ENCODE data around the gene TEX19.

DNA sequence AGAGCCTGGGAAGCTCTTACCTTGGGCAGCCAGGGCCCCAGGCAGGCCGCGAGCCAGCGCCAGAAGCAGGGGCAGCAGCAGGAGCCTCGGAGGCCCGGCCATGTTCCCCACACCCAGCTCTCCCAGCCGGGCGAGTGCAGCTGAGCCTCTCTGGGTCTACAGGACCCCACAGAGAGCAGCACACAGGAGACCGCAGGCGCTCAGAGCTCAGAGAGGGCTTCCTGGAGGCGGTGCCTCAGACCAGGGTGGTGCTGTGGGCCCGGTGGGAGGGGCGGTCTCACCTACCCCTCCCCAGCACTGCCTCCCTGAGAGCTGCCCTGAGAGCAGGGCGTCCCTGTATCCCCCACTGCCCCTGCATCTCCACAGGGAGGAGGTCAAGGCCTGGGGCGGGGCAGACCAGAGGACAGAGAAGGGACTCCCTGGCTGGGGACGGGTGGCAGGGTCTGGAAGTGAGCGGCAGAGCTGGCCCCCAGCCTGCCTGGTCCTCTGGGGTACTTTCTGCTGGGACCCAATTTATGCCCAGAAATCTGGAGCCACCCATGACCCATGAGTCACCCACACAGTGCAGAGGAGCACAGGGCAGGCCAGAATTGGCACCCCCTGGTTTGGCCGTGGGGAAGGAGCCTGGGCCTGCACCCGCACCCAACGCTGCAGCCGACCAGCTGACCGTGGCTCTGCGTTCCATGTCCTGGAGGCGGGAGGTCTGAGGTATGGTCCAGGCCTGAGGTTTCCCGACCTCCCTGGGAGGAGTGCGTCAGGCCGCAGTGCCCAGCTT lies 41.5 kb upstream of the TEX19 start, which contains the start of gene CD7:
- no peak for TF ChIP-seq CTCF (IDR thresholded peaks at IDR 0.05)
- TF ChIP-seq BHLHE40 (IDR thresholded peaks at IDR 0.05; ENCODE audit: low read depth, low read length), result no peak
- TF ChIP-seq, protein P1, sequence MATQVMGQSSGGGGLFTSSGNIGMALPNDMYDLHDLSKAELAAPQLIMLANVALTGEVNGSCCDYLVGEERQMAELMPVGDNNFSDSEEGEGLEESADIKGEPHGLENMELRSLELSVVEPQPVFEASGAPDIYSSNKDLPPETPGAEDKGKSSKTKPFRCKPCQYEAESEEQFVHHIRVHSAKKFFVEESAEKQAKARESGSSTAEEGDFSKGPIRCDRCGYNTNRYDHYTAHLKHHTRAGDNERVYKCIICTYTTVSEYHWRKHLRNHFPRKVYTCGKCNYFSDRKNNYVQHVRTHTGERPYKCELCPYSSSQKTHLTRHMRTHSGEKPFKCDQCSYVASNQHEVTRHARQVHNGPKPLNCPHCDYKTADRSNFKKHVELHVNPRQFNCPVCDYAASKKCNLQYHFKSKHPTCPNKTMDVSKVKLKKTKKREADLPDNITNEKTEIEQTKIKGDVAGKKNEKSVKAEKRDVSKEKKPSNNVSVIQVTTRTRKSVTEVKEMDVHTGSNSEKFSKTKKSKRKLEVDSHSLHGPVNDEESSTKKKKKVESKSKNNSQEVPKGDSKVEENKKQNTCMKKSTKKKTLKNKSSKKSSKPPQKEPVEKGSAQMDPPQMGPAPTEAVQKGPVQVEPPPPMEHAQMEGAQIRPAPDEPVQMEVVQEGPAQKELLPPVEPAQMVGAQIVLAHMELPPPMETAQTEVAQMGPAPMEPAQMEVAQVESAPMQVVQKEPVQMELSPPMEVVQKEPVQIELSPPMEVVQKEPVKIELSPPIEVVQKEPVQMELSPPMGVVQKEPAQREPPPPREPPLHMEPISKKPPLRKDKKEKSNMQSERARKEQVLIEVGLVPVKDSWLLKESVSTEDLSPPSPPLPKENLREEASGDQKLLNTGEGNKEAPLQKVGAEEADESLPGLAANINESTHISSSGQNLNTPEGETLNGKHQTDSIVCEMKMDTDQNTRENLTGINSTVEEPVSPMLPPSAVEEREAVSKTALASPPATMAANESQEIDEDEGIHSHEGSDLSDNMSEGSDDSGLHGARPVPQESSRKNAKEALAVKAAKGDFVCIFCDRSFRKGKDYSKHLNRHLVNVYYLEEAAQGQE (IDR thresholded peaks at IDR 0.05), result no peak
- TF ChIP-seq EP300 (IDR thresholded peaks at IDR 0.05), result no peak
- TF ChIP-seq ZSCAN20 (CRISPR knock-in tag; IDR thresholded peaks at IDR 0.05), result no peak
- TF ChIP-seq HOXA7 (CRISPR knock-in tag; IDR thresholded peaks at IDR 0.05), result no peak
- TF ChIP-seq CBX2 (IDR thresholded peaks at IDR 0.05; ENCODE audit: borderline replicate concordance, low read depth), result no peak
- no peak for TF ChIP-seq SMC3 (IDR thresholded peaks at IDR 0.05)
- TF ChIP-seq POLR2A (IDR thresholded peaks at IDR 0.05; ENCODE audit: low read length), result no peak
- TF ChIP-seq POLR2AphosphoS2 (conservative IDR thresholded peaks at IDR 0.05; ENCODE audit: low read length), result no peak
- no peak for TF ChIP-seq RNF2 (IDR thresholded peaks at IDR 0.05; ENCODE audit: borderline replicate concordance, low read depth)

Measured in A549 (cell line).